HepG2 (cell line): ENCODE results near the gene ESAM. TPM values are rescaled to one million over a fixed set of nuclear protein-coding genes. Genes with fewer than 3 reads are reported as not detected.

ENCODE experiments used
- CREB3 ChIP-seq: sonication (generic); formaldehyde crosslinking; IDR thresholded peaks from 2 replicates; pipeline ENCODE4 v1.5.0; 2020; ENCODE audit warnings: missing genetic modification reagents
- GATAD2A ChIP-seq: IDR thresholded peaks from 2 replicates; pipeline ENCODE4 v1.6.1; 2016
- HIVEP1 ChIP-seq: sonication (generic); formaldehyde crosslinking; IDR thresholded peaks from 2 replicates; pipeline ENCODE4 v1.4.0; 2020; ENCODE audit warnings: mild to moderate bottlenecking, missing genetic modification reagents
- HNF1A ChIP-seq, 2 experiments: sonication (generic) in 1 of 2; formaldehyde crosslinking in 1 of 2; IDR thresholded peaks; 2 replicates each; pipeline versions ENCODE4 v1.4.0 to v1.6.1; 2016 to 2020; ENCODE audit warnings: borderline replicate concordance in 1 of 2, low read depth in 1 of 2, mild to moderate bottlenecking in 1 of 2, missing genetic modification reagents in 1 of 2
- MEIS2 ChIP-seq: sonication (generic); formaldehyde crosslinking; IDR thresholded peaks from 2 replicates; pipeline ENCODE4 v1.9.0; 2021; ENCODE audit warnings: mild to moderate bottlenecking, missing genetic modification reagents
- MIER3 ChIP-seq: IDR thresholded peaks from 2 replicates; pipeline ENCODE4 v1.6.1; 2016; ENCODE audit warnings: missing compliant biosample characterization, borderline replicate concordance
- NBN ChIP-seq: fragments of 450-650 bp; conservative IDR thresholded peaks from 2 replicates; pipeline ENCODE4 v1.6.1; 2017
- PRDM4 ChIP-seq: sonication (generic); formaldehyde crosslinking; IDR thresholded peaks from 2 replicates; pipeline ENCODE4 v1.9.0; 2021; ENCODE audit warnings: missing genetic modification reagents, borderline replicate concordance
- ZNF224 ChIP-seq: sonication (generic); formaldehyde crosslinking; IDR thresholded peaks from 2 replicates; pipeline ENCODE4 v1.5.0; 2020; ENCODE audit warnings: mild to moderate bottlenecking, missing genetic modification reagents
- ZNF557 ChIP-seq: sonication (generic); formaldehyde crosslinking; IDR thresholded peaks from 2 replicates; pipeline ENCODE4 v1.4.0; 2020; ENCODE audit warnings: missing genetic modification reagents
- ZNF709 ChIP-seq: sonication (generic); formaldehyde crosslinking; IDR thresholded peaks from 2 replicates; pipeline ENCODE4 v1.5.0; 2020; ENCODE audit warnings: mild to moderate bottlenecking, missing genetic modification reagents
- ZSCAN21 ChIP-seq: sonication (generic); formaldehyde crosslinking; IDR thresholded peaks from 2 replicates; pipeline ENCODE4 v1.8.0; 2022; ENCODE audit warnings: mild to moderate bottlenecking, missing genetic modification reagents, moderate library complexity, borderline replicate concordance
- ZSCAN29 ChIP-seq: sonication (generic); formaldehyde crosslinking; conservative IDR thresholded peaks from 2 replicates; pipeline ENCODE4 v1.4.0; 2020; ENCODE audit warnings: mild to moderate bottlenecking, missing genetic modification reagents
- polyA plus RNA-seq, 8 experiments: library from polyadenylated mRNA; depleted of rRNA in 3 of 8; stranded (reverse) in 7 of 8; unstranded in 1 of 8; fragments of >200 nt; fragmentation: Illumina TruSeq in 4 of 8; extraction: Trizol in 4 of 8; gene quantifications; 2 replicates each; pipeline versions ENCODE4 v1.2.1 to v1.2.3, GENCODE V29; 2011 to 2016; ENCODE audit warnings: low read depth in 4 of 8, missing spikeins in 1 of 8, mixed read lengths in 1 of 8; ENCODE audit not compliant: insufficient read depth in 1 of 8
- total RNA-seq, 5 experiments: library from RNA; depleted of rRNA; stranded (reverse); fragments of >200 nt; fragmentation: Illumina TruSeq; extraction: Trizol; gene quantifications; 2 replicates each; pipeline ENCODE4 v1.2.3, GENCODE V29; 2016; ENCODE audit warnings: low read depth in 1 of 5

The ESAM gene
- total and polyA plus RNA-seq, 2 of the 13 experiments (the other 11 are each of a cell fraction or from before 2014, with no cell fraction given), result 1.2 to 6.8 TPM

GRCh38 chr11:124758355-124759265 lies 3.5 kb downstream of the ESAM start (continued):
- TF ChIP-seq CREB3 (no peak), MIER3 (no peak), PRDM4 (no peak), ZSCAN29 (CRISPR knock-in tag) (peak; percentile 75), ZSCAN21 (CRISPR knock-in tag) (no peak), ZNF557 (no peak), HNF1A (IDR thresholded peaks at IDR 0.05; ENCODE audit: low read depth) (peak; percentile 84), HNF1A (CRISPR knock-in tag; IDR thresholded peaks at IDR 0.05; ENCODE audit: borderline replicate concordance) (peak; percentile 71), HIVEP1 (CRISPR knock-in tag) (no peak), NBN (no peak), MEIS2 (CRISPR knock-in tag) (no peak), ZNF709 (CRISPR knock-in tag) (no peak), ZNF224 (CRISPR knock-in tag) (no peak), GATAD2A (0 out of 2 replicates have a peak, but pooled peaks have one; percentile 38)
